GM21447 (cell line): ENCODE results near the gene SLC66A1.

Source experiments
- ATAC-seq: cut with Tn5 transposase; IDR thresholded peaks from one replicate; pipeline ENCODE4 v1.9.1; 2021; ENCODE audit not compliant: unreplicated experiment

SLC66A1 gene

DNA sequence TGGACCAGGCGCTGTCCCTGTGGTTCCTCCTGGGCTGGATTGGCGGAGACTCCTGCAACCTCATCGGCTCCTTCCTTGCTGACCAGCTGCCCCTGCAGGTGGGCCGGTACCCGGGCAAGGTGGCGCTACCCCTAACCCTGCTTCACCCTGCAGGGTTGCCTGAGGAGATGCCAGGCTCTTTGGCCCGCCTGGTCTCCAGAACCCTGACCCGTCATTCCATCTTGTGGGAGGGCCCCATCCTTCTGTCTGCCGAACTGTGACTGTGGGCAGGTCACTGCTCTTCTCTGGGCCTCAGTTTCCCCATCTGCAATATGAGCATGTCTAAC is 12.5 kb downstream of the SLC66A1 start:
- no peak for ATAC-seq

DNA sequence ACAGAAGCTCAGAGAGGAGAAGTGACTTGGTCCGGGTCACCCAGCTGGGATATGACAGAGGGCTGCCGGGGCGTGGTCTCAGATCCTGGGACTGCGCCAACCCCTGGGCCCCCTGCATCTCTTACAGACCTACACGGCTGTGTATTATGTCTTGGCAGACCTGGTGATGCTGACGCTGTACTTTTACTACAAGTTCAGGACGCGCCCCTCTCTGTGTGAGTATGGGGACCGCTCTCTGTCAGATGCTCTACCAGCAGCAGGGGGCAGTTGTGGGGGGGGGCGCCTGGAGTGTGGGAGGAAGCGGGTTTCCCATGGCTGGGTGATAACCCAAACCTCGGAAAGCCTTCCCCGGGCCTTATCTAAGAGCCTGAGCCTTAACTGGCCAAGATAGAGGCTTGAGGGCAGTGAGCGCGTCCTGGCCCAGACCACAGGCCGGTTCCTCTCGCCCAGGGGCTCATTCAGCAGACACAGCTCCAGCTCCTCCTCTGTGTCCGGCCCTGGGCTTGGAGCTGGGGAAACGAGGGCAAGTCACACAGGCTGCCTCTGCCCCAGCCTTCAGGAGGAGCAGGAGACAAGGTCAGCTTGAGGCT is 13.3 kb downstream of the SLC66A1 start:
- ATAC-seq = no peak

DNA sequence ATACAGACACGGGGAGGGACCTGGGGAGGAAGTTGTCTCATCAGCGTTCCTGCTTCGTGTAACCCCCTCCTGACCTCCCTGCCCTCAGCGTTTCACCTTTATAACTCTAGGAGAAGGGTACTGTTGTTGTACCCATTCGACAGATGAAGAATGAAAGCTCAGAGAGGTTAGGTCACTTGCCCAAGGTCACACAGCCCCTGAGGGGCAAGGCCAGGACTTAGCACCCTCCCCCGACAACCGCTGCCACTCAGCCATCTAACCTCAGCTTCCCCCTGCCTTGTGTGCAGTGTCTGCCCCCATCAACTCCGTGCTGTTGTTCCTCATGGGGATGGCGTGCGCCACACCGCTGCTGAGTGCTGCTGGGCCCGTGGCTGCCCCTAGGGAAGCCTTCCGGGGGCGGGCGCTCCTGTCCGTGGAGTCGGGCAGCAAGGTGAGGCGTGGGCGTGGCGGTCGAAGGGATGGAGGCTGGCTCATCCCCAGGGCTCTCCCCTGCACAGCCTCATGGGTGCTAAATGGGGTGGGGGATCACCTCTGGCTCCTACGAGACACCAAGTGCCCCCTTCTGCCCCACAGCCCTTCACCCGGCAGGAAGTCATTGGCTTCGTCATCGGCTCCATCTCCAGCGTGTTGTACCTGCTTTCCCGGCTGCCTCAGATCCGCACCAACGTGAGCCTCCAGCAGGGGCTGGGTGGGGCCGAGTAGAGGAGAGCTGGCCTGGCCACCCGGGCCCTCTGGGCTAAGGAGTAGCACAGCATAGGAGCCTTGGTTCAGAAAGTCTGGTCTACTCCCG is 14.0 kb downstream of the SLC66A1 start:
- no peak for ATAC-seq

DNA sequence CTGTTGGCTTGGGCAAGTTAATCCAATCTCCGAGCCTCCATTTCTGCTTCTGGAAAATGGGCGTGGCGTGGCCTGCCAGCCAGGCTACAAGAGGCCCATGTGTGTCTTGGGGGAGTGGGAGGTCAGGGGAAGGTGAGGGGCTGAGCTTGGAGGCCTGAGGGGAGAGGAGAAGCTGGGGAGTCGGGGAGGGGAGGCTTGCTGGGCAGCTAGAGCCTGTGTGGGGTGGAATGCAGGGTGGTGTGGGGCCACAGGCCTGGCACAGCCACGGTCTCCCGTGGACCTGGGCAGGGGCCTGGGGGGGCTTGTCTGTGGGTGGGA is 14.6 kb downstream of the SLC66A1 start:
- ATAC-seq = no peak

DNA sequence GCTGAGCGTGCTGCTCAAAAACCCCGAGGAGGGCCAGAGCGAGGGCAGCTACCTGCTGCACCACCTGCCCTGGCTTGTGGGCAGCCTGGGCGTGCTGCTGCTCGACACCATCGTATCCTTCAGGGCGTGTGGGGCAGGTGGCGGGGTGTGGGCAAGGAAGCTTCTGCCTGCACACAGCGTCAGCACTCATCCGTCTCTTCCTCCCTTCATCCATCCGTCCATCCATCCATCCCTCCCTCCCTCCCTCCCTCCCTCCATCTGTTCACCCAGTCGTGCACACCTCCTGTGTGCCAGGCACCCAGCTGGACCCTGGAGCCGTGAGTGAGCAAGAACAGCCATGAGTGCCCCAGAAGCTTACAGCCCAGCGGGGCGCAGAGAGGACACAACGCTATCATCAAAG is 15.2 kb downstream of the SLC66A1 start:
- no peak for ATAC-seq

DNA sequence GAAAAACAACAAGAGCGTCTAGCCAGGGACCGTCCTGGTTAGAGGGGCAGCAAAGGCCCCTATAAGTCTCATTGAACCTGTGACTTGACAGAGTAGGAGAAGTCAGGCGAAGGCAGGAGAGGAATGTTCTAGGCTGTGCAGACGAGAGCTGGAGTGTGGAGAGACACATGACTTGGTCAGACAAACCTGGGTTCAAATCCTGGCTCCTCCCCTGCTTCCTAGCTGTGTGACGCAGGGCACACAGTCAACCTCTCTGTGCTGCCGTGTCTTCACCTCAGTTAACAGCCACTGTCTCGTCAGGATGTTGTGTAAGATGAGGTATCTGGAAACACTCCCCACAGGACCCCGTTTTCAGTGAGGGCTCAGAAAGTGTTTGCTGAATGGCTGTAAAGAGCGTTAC is 15.6 kb downstream of the SLC66A1 start:
- ATAC-seq = no peak

DNA sequence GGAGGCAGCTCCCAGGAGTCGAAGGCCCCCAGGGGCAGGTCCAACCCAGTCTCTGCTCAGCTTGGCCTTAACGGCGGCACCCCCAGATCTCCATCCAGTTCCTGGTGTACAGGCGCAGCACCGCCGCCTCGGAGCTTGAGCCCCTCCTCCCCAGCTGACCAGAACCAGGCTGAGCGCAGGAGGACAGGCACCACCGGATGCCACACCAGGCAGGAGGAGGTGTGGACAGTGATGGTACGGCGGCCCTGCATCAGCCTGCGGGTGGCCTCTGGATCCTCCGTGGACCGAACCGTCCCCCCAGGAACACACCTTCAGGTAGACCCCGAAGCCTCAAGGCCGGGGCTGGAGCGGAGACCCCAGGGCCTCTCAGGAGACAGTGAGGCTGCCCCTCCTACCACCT is 16.4 kb downstream of the SLC66A1 start:
- no peak for ATAC-seq

DNA sequence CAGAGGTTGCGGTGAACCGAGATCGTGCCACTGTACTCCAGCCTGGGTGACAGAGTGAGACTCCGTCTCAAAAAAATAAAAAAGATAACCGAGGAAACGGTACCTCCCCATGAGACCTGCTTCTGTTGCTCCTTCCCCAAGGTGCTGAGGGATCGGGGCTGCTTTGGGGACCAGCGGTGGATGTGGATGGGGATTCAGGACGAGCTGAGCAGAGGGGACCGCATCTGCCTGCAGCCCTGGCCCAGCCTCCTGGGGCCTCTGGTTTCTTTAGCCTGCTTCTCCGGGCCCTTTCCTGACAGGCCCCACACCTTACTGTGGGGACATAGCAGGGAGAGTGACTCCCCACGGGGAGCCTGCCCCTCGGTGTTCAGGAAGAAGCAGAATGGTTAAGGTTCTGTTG is 17.1 kb downstream of the SLC66A1 start:
- no peak for ATAC-seq

DNA sequence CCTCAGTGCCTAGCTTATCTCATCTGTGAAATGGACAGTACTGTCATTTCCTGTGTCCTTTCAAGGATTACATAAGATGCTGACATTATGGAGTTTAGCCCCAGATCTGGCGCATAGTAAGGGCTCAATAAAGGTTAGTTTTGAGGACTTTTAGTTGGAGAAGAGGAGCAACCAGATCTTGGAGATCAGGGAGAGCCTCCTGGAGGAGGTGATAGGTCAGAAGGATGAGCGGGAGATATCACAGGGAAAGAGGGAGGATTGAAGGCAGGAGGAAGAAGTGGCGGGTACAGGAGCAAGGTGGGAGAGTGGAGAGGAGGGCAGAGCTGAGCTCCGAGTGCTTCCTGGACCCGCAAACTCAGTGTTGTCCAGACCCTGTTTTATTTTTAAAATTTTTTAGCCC is 17.5 kb downstream of the SLC66A1 start:
- ATAC-seq = no peak

DNA sequence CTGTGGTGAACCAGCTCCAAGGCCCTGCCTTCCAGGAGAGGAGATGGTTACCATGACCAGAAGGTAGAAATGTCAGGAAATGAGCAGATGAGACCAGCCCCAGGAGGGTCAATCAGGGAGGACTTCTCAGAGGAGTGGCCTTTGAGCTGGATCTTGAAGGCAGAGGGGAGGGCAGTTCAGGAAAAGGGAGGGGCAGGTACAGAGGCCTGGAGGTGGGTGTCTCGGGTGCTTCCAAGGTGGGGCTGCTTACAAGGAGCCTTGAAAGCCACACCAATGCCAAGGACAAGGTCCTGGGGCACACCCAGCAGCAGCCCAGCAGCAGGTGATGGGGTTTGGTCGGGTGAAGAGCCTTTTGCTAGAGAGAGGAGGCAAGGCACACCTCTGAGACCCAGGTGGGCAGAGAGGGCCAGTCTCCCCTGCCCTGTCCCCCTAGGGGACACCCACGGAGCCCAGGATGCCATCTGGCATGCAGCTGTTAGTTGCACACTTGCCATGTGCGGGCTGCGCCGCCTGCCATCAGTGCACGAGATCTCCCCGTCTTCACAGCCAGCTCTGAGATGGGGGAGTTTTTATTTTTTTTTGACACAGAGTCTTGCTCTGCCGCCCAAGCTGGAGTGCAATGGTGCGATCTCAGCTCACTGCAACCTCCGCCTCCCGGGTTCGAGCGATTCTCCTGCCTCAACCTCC is 18.5 kb downstream of the SLC66A1 start:
- ATAC-seq = no peak

DNA sequence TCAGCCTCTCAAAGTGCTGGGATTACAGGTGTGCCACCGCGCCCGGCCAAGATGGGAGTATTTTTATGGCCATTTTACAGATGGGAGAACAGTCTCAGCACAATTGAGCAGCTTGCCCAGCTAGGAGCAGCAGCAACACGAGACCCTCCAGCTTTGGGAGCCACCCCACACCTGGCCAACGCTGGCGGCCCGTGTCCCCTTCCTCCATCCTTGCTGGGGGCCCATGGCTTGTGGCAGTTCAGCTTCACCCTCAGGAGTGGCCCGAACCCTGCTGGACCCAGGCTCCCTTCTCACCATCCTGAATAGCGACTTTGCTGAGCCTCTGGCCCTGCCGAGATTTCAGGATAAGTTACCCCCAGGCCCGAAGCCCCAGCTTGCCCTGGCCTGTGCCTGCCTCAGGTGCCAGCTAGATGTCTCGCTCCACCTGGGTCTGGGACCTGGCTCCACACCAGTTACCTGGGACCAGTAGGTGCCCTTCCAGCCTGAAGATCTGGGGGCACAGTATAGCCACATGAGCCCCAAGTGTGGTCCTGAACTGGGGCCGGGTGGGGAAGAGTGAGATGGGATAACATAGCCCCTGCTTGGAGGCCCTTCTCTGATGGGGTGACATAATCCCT is 19.2 kb downstream of the SLC66A1 start:
- no peak for ATAC-seq

DNA sequence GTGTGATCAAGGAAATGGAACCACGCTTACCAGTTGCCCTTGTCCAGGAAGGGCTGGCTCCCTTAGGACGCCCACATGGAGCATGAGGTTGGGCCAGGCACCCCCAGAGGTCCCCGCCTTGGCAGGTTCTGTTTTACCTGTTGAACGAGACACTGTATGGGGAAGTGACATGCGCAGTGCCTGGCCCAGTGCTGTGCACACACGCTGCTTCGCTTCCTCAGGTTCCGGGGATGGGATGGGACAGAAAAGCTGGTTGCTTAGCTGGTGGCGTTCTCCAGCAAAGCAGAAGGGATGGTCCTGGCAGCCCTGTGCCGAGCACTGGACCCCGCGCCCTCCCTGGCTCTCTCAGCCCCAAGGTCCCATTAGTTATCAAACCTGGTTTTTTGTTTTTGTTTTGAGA is 20.7 kb downstream of the SLC66A1 start:
- ATAC-seq = no peak

DNA sequence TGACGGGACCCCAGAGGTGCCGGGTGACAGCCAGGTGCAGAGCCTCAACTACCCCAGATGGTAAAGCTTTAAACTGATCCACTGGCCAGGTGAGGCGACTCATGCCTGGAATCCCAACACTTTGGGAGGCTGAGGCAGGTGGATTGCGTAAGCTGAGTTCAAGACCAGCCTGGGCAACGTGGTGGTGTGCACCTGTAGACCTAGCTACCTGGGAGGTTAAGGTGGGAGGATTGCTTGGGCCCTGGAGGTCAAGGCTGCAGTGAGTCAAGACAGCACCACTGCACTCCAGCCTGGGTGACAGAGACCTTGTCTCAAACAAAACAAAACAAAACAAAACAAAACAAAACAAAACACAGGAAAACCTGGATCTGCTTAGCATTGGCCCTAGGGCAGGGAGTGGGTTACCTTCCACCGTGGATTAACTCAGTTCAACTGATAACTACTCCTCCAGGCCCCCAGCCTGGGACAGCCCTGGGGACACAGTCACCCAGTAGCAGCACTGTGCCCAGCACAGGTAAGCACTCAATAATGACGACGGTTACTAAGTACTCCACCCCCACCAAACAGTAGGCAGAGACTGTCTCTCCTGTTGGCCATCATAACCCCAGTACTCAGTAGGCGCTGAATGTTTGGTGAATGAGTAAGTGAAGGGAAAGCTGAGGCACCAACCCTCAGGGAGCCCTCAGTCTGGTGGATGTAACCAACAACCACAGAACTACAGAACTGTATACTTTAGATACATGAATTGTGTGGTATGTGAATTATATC is 21.6 kb downstream of the SLC66A1 start:
- ATAC-seq = no peak

DNA sequence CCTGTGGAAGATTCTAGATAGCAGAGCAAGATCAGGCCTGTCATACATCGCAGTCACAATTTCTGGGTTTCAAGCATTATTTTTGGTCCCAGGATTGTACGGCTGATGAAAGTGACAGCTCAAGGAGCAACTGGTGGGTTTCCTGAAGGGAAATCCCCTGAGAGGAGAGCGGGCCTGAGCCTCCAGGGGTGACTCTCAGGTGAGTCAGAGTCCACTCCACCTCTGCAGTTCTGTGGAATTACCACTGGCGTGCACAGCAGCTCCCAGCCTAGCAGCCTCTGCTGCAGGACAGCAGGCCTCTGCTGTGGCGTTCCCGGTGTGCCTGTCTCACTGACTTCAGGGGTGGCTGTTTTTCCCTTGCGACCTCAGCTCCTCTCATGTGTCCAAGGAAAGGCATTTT is 24.4 kb downstream of the SLC66A1 start:
- no peak for ATAC-seq

DNA sequence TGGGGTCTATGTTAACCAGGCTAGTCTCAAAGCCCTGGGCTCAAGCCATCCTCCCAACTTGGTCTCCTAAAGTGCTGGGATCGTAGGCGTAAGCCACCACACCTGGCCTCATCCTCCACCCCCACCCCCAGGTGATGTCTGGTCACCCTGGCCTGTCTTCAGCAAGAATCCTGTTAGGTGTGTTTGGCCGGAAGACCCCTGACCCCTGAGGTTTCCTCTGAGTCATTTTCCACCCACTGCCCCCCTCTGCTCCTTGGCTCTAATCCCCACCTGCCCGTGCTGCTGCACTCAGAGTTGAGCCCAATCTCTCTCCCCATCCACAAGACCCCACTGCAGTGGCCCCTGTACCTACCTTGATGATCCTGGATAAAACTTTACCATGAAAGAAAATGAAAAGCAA is 25.2 kb downstream of the SLC66A1 start:
- no peak for ATAC-seq

DNA sequence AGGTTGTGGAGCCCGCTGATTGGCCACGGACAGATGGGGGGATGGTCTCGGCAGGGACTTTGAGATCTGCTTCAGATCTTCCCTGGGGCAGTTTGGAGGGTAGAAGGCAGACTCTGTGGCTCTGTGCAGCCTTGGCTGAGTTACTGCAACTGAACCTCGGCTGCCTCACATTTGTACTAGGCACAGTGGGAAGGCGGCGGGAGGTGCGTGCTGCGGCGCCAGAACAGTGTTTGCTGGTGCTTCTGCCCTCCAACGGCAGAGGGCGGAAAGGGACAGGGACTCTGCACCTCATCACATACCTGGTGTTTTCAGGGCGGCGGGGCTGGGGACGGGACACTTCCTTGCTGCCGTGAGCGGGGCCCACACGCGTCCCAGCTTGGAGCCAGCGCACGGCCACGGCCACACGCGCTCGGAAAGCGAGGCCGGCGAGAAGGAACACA is 26.2 kb downstream of the SLC66A1 start:
- ATAC-seq = no peak

DNA sequence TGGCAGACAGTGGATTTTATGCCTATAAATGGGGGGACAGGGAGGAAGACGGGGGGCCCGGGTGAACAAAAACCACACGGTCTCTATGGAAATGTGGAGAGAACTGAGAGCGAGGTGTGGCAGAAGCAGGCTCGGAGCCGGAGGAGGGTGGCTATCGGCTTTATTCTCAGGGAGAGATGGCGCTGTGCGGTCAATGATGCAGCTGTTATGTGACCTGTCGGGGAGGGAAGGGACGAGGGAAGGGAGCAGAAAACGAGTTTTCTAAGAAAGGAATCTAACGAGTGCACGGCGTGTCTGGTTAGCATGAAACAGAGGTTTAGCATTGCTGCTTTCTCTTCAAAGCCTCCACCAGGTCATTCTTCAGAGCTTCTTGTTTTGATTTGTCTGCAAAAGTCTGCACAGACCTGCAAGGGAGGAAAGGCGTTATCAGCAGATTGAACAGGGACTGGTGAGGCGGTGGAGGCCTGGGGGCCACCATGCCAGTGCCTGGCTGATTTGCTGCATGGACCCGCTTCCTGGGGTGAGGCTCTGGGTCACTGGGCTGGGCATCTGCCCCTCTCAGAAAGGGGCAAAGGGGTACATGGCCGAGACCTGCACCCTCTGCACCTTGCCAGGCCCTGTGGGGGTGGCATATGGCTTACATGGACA is 27.2 kb downstream of the SLC66A1 start:
- no peak for ATAC-seq

DNA sequence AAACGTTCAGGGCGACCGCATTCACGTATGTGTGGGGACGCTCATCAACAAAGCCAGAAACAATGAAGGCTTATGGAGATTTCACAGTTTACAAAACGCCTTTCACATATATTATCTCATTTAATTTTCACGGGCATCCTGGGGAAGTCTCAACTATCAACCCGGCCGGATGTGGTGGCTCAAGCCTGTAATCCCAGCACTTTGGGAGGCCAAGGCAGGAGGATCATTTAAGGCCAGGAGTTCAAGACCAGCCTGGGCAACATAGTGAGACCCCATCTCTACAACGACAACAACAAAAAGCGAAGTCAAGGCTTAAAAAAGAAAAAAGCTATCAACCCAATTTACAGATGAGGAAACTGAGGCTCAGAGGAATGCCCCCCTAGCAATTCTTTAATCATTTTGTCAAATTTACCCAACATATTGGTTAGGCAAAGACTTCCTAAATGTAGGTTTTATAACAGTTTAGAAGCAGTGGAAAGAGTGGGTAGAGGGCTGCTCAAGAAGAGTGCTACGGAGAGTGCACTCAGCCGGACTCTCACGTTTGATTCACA is 28.3 kb downstream of the SLC66A1 start:
- no peak for ATAC-seq

DNA sequence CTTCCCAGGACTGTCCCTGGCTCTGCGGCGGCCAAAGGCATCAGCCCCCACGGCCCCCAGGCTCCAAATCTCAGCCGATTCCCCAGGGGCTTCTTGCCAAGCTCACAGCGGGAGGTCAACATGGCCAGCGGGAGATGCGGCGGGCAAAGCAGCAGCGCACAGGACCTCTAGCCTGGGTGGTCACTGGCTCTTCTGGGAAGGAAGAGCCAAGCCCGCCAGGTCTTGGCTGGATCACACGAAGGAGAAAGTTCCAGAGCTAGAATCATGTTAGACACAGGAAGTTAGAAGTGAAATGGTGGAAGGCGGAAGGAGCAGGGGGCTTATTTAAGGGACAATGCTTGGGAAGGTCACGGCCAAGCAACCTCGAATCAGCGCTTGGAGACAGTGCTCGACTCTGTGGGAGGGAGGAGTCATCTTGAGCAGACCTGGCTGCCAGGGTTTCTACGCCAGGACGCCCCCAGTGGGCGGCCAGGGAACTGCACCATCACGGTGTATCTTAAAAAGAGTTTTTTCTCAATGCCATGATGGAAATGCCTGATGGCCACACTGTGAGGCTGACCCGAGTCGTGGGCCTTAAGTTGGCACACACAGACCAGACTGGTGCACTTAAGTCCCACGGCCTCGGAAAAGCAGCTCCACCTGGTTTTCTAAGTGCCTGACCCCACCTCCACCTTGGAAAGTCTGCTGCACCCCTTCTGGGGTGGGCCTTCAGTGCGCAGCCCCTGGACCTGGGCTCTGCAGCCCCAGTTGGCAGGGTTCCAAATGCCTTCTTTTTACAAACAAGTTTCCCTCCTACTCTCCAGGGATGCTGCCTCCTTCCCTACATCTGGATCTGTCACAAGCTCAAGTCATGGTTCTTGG is 29.3 kb downstream of the SLC66A1 start:
- no peak for ATAC-seq
